Erythroblast (primary cell): ENCODE measurements around the gene RAX2.
"Not testable (repeated sequence)": the region's sequence is repeated elsewhere in the genome, so short reads cannot be mapped to it uniquely, and the experiment has no call there.

ENCODE experiments used
- GATA1 ChIP-seq: IDR thresholded peaks from 2 replicates; pipeline ENCODE4 v1.6.1; 2011; ENCODE audit warnings: low read depth, mild to moderate bottlenecking, control low read depth, low read length, moderate library complexity
- POLR2A ChIP-seq: IDR thresholded peaks from 2 replicates; pipeline ENCODE4 v1.6.1; 2011; ENCODE audit warnings: mild to moderate bottlenecking, low read length

DNA sequence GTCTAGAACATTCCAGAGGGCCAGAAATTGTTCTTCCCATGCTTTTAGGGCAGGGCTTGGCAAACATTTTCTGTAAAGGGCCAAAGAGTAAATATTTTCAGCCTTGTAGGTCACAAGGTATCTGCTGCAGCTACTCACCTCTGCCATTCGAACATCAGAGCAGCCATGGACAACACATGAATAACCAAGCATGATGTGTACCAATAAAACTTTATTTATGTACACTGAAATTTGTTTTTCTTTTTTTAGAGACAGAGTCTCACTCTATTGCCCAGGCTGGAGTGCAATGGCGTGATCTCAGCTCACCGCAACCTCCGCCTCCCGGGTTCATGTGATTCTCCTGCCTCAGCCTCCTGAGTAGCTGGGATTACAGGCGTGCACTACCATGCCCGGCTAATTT lies 14.3 kb downstream of the RAX2 start:
- not testable (repeated sequence) for TF ChIP-seq POLR2A, GATA1
